ENCODE data around the gene GNL1.

The GNL1 gene

DNA sequence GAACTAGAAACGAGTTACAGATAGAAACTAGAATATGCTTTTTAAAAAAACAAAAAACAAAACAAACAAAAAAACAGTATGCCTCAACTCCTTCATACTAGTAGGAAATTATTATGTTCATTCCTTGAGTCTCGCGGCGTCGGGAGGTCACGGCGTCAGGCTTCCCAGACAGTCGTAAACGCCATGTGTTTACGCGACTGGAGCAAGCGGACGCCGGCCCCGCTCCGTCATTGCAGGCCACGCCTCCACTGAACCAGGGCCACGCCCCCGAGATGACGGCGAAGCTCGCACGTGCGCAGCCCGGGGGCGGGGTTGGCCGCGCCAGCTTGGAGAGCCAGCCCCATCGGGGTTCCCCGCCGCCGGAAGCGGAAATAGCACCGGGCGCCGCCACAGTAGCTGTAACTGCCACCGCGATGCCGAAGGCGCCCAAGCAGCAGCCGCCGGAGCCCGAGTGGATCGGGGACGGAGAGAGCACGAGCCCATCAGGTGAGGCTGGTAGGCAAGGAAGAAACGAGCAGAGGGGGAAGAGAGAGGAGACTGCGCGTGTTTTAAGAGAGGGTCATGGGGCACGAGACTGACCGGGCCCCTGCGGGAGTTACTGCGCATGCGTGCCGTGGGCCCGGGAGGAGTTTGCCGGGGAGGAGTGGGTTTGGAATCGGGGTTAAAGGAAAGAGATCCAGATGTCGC is 14.9 kb upstream of the GNL1 start, which contains the start of gene ABCF1 (continued):
- TF ChIP-seq, protein P1, sequence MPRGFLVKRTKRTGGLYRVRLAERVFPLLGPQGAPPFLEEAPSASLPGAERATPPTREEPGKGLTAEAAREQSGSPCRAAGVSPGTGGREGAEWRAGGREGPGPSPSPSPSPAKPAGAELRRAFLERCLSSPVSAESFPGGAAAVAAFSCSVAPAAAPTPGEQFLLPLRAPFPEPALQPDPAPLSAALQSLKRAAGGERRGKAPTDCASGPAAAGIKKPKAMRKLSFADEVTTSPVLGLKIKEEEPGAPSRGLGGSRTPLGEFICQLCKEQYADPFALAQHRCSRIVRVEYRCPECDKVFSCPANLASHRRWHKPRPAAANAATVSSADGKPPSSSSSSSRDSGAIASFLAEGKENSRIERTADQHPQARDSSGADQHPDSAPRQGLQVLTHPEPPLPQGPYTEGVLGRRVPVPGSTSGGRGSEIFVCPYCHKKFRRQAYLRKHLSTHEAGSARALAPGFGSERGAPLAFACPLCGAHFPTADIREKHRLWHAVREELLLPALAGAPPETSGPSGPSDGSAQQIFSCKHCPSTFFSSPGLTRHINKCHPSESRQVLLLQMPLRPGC (tag by site-specific recombination; IDR thresholded peaks at IDR 0.05): no peak; the same call in 1 of the 2 replicates
- TF ChIP-seq SP7 (tag by site-specific recombination; IDR thresholded peaks at IDR 0.05) (peak; percentile 68), ZNF174 (tag by site-specific recombination; IDR thresholded peaks at IDR 0.05) (no peak), ZNF629 (tag by site-specific recombination; IDR thresholded peaks at IDR 0.05) (peak; percentile 88), ZNF302 (tag by site-specific recombination; IDR thresholded peaks at IDR 0.05; ENCODE audit: low read depth) (no peak), ZNF239 (tag by site-specific recombination; IDR thresholded peaks at IDR 0.05) (no peak), ZNF221 (tag by site-specific recombination; IDR thresholded peaks at IDR 0.05; ENCODE audit: borderline replicate concordance) (no peak), ZNF654 (tag by site-specific recombination; IDR thresholded peaks at IDR 0.05; ENCODE audit: low read depth) (no peak), YY1 (tag by site-specific recombination; IDR thresholded peaks at IDR 0.05) (peak; percentile 30; the same call in 1 of the 2 replicates), ZNF138 (tag by site-specific recombination; IDR thresholded peaks at IDR 0.05; ENCODE audit: borderline replicate concordance) (no peak), ZFP37 (tag by site-specific recombination; IDR thresholded peaks at IDR 0.05) (no peak), ZNF324 (tag by site-specific recombination; IDR thresholded peaks at IDR 0.05) (peak; percentile 59; the same call in 1 of the 2 replicates), FEZF1 (tag by site-specific recombination; IDR thresholded peaks at IDR 0.05) (no peak), GLI4 (tag by site-specific recombination; IDR thresholded peaks at IDR 0.05) (no peak), ZNF426 (tag by site-specific recombination; IDR thresholded peaks at IDR 0.05) (no peak), ZNF596 (tag by site-specific recombination; IDR thresholded peaks at IDR 0.05) (no peak), ZNF837 (tag by site-specific recombination; IDR thresholded peaks at IDR 0.05) (no peak), ZFHX2 (tag by site-specific recombination; conservative IDR thresholded peaks at IDR 0.05) (peak; percentile 52), GLI2 (tag by site-specific recombination; IDR thresholded peaks at IDR 0.05; ENCODE audit: borderline replicate concordance, low read depth) (no peak), ZNF202 (tag by site-specific recombination; IDR thresholded peaks at IDR 0.05; ENCODE audit: borderline replicate concordance) (no peak), ZNF623 (tag by site-specific recombination; IDR thresholded peaks at IDR 0.05) (no peak), OVOL3 (tag by site-specific recombination; IDR thresholded peaks at IDR 0.05) (0 out of 2 replicates have a peak, but pooled peaks have one; percentile 65)
- TF ChIP-seq, protein P2, sequence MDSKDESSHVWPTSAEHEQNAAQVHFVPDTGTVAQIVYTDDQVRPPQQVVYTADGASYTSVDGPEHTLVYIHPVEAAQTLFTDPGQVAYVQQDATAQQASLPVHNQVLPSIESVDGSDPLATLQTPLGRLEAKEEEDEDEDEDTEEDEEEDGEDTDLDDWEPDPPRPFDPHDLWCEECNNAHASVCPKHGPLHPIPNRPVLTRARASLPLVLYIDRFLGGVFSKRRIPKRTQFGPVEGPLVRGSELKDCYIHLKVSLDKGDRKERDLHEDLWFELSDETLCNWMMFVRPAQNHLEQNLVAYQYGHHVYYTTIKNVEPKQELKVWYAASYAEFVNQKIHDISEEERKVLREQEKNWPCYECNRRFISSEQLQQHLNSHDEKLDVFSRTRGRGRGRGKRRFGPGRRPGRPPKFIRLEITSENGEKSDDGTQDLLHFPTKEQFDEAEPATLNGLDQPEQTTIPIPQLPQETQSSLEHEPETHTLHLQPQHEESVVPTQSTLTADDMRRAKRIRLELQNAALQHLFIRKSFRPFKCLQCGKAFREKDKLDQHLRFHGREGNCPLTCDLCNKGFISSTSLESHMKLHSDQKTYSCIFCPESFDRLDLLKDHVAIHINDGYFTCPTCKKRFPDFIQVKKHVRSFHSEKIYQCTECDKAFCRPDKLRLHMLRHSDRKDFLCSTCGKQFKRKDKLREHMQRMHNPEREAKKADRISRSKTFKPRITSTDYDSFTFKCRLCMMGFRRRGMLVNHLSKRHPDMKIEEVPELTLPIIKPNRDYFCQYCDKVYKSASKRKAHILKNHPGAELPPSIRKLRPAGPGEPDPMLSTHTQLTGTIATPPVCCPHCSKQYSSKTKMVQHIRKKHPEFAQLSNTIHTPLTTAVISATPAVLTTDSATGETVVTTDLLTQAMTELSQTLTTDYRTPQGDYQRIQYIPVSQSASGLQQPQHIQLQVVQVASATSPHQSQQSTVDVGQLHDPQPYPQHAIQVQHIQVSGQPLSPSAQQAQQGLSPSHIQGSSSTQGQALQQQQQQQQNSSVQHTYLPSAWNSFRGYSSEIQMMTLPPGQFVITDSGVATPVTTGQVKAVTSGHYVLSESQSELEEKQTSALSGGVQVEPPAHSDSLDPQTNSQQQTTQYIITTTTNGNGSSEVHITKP (tag by site-specific recombination; IDR thresholded peaks at IDR 0.05): peak; percentile 74
- TF ChIP-seq, protein P3, sequence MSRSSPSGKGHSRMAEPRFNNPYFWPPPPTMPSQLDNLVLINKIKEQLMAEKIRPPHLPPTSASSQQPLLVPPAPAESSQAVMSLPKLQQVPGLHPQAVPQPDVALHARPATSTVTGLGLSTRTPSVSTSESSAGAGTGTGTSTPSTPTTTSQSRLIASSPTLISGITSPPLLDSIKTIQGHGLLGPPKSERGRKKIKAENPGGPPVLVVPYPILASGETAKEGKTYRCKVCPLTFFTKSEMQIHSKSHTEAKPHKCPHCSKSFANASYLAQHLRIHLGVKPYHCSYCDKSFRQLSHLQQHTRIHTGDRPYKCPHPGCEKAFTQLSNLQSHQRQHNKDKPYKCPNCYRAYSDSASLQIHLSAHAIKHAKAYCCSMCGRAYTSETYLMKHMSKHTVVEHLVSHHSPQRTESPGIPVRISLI (tag by site-specific recombination; IDR thresholded peaks at IDR 0.05): no peak
- TF ChIP-seq, protein P4, sequence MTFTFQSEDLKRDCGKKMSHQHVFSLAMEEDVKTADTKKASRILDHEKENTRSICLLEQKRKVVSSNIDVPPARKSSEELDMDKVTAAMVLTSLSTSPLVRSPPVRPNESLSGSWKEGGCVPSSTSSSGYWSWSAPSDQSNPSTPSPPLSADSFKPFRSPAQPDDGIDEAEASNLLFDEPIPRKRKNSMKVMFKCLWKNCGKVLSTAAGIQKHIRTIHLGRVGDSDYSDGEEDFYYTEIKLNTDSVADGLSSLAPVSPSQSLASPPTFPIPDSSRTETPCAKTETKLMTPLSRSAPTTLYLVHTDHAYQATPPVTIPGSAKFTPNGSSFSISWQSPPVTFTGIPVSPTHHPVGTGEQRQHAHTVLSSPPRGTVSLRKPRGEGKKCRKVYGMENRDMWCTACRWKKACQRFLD (tag by site-specific recombination; IDR thresholded peaks at IDR 0.05): no peak
- TF ChIP-seq, protein P5, sequence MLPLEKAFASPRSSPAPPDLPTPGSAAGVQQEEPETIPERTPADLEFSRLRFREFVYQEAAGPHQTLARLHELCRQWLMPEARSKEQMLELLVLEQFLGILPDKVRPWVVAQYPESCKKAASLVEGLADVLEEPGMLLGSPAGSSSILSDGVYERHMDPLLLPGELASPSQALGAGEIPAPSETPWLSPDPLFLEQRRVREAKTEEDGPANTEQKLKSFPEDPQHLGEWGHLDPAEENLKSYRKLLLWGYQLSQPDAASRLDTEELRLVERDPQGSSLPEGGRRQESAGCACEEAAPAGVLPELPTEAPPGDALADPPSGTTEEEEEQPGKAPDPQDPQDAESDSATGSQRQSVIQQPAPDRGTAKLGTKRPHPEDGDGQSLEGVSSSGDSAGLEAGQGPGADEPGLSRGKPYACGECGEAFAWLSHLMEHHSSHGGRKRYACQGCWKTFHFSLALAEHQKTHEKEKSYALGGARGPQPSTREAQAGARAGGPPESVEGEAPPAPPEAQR (tag by site-specific recombination; IDR thresholded peaks at IDR 0.05): no peak
- TF ChIP-seq, protein P6, sequence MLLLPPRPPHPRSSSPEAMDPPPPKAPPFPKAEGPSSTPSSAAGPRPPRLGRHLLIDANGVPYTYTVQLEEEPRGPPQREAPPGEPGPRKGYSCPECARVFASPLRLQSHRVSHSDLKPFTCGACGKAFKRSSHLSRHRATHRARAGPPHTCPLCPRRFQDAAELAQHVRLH (tag by site-specific recombination; IDR thresholded peaks at IDR 0.05): 0 out of 2 replicates have a peak, but pooled peaks have one; percentile 39
- TF ChIP-seq, protein P7, sequence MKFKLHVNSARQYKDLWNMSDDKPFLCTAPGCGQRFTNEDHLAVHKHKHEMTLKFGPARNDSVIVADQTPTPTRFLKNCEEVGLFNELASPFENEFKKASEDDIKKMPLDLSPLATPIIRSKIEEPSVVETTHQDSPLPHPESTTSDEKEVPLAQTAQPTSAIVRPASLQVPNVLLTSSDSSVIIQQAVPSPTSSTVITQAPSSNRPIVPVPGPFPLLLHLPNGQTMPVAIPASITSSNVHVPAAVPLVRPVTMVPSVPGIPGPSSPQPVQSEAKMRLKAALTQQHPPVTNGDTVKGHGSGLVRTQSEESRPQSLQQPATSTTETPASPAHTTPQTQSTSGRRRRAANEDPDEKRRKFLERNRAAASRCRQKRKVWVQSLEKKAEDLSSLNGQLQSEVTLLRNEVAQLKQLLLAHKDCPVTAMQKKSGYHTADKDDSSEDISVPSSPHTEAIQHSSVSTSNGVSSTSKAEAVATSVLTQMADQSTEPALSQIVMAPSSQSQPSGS (tag by site-specific recombination; IDR thresholded peaks at IDR 0.05; ENCODE audit: low read depth): 0 out of 2 replicates have a peak, but pooled peaks have one; percentile 24

All from HEK293 (cell line).